ENCODE measurements around the gene VNN1.

Gene VNN1

DNA sequence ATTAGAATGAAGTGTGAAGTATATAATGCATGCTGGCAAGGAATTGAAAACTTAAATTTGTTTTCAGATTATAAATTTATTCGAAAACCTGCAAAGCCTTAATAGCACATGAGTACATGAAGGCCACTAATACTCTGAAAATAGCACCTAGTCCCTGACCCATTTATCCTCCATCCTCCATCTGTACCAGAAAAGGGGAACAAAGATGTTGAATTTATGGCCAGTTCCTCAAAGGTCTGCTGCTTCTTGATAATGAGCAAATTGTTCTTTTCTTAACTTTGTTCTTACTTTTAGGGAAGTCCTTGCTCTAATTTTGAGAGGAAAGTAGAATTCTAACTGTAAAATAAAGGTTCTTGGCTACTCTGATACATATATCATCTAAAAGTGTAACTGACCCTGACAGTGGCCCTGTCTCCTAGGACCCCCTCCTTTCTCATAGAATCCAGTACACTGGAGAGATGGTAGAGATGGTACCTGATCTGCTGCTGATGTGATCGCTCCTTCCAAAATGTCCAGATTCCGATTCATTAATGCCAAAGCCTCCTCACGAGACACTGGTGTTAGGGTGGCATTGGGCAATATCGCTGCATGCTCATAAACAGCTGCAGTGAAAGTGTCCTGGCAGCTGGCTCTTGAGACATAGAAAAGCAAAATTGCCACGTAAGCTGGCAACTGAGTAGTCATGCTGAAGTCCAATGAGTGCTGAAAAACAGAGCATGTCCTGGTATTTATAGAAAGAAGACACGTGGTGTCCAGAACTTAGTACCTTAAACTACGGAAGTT is at the start of gene VNN1:
VNN1 (minus strand) TSS at position 704 of the 783 bp plus-strand sequence; CDS start at position 684, 20 bp downstream.
- peak; percentile 8 for DNase-seq (ENCODE audit: low spot score)

- no peak for DNase-seq (ENCODE audit: low spot score)
Measured at GRCh38 chr6:132763269-132763668, 49.4 kb upstream of the VNN1 start.

- DNase-seq (ENCODE audit: low spot score) = no peak
Measured at GRCh38 chr6:132760256-132760655, 46.4 kb upstream of the VNN1 start.

DNA sequence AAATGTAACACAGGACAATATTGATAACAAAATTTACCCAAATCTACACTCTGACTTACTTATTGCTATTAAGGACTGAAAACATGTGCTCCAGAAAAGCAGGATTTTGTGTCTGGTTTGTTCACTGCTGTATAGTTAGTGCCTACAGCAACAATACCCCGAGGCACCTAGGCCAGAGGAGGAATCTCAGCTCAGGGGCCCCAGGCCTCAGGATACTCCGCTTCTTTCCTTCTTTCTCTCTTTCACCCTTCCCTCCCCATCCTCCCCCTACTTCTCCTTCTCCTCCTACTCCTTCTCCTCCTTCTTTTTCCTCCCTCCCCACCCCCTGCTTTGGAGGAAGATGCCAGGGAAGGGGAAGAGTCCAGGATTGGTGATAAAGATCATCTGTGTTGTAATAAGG is 44.8 kb upstream of the VNN1 start:
- DNase-seq (ENCODE audit: low spot score) = no peak

DNA sequence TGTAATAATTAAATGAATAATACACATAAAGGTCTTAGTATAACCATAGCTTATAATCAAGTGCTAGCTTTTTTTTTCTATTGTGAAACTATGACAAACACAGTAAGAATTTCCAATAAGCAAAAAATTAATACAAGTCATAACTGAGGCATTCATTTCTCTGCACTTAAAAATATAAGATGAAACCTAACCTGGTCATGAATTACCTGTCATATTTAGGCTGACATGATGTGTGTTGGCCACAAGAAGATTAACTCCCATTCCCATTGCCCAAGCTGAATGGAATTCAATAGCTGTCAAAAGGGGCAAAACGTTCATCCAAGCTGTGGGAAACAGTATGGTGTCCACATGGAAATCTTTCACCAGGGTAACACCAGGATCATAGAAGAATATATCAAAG is 38.4 kb upstream of the VNN1 start:
- DNase-seq (ENCODE audit: low spot score) = no peak

GRCh38 chr6:132751828-132752227 is 38.0 kb upstream of the VNN1 start:
- no peak for DNase-seq (ENCODE audit: low spot score)

GRCh38 chr6:132751306-132751705 is 37.5 kb upstream of the VNN1 start:
- no peak for DNase-seq (ENCODE audit: low spot score)

- DNase-seq (ENCODE audit: low spot score) = no peak
Measured at GRCh38 chr6:132750455-132751248, 36.8 kb upstream of the VNN1 start.

GRCh38 chr6:132749111-132749510 is 35.3 kb upstream of the VNN1 start:
- DNase-seq (ENCODE audit: low spot score) = no peak

GRCh38 chr6:132748446-132748845 is 34.6 kb upstream of the VNN1 start:
- DNase-seq (ENCODE audit: low spot score) = no peak

- no peak for DNase-seq (ENCODE audit: low spot score)
Measured at GRCh38 chr6:132746048-132746447, 32.2 kb upstream of the VNN1 start.

DNA sequence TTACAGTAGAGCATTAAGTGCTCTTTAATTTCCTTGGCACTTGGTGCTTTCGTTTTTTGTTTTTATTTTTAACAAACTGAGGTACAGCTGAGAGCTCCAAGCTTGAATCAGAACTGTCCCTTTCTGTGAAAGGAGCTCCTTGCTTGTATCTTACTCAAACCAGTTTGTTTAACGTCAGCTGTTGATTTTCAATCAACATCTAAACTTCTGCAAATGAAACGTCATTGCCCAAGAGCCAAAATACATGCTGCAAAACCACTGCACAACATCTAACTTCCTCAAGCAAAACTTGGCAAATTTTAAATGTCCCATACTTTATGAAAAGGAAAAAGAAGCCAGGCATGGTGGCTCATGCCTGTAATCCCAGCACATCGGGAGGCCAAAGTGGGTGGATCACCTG is 28.6 kb upstream of the VNN1 start:
- DNase-seq (ENCODE audit: low spot score) = no peak

- DNase-seq (ENCODE audit: low spot score) = no peak
Measured at GRCh38 chr6:132741281-132741680, 27.4 kb upstream of the VNN1 start.

GRCh38 chr6:132736239-132736638 is 22.4 kb upstream of the VNN1 start:
- no peak for DNase-seq (ENCODE audit: low spot score)

GRCh38 chr6:132734694-132735236 is 20.9 kb upstream of the VNN1 start:
- peak; percentile 11 for DNase-seq (ENCODE audit: low spot score)

DNA sequence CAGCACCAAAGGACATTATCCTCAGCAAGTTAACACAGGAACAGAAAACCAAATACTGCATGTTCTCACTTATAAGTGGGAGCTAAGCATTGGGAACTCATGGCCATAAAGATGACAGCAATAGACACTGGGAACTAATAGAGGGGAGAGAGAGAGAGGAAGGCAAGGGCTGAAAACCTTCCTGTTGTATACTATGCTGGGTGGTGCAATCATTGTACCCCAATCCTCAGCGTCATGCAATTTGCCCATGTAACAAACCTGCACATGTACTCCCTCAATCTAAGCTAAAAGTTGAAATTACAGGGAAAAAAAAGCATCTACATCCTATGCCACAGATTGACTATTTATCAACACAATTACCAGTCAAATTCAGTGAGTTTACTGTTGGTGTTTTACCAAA is 20.0 kb upstream of the VNN1 start:
- DNase-seq (ENCODE audit: low spot score) = no peak

GRCh38 chr6:132733283-132733682 is 19.4 kb upstream of the VNN1 start:
- DNase-seq (ENCODE audit: low spot score) = no peak

DNA sequence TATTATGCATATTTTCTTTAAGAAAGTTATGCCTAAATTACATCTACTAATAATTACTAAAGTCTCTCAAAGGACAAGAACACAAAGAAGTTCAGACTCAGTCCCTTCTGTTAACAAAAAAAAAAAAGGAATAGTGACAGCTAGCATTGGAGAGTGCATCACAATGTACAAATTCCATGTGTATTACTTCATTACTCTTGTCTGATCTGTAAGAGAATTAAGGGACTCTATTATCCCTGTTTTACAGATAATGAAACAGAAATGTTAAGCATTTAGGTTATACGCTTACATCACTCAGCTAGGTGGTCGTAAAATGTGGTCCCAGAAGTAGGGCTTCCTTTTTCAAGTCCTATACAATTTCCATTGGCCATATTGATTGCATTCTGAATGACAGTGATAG is 17.2 kb upstream of the VNN1 start:
- no peak for DNase-seq (ENCODE audit: low spot score)

GRCh38 chr6:132730560-132730959 is 16.7 kb upstream of the VNN1 start:
- peak; percentile 11 for DNase-seq (ENCODE audit: low spot score)

- no peak for DNase-seq (ENCODE audit: low spot score)
Measured at GRCh38 chr6:132728616-132729015, 14.8 kb upstream of the VNN1 start.

DNA sequence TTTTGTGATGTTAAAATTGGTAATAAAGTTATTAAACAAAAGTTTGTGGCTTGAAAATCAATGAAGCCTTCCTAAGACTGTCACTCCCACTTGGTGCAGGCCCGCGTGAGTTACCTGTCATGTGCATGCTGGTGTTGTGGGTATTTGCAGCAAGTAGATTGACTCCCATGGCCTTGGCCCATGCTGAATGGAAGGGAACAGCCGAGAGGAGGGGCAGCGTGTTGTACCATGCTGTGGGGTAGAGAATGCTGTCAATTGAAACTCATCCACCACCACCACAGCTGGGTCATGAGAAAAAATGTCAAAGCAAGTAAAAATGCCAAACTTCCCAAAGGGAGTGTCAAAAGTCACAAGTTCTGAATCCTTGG is 12.7 kb upstream of the VNN1 start:
- no peak for DNase-seq (ENCODE audit: low spot score)

- no peak for DNase-seq (ENCODE audit: low spot score)
Measured at GRCh38 chr6:132725947-132726607, 12.2 kb upstream of the VNN1 start.

- no peak for DNase-seq (ENCODE audit: low spot score)
Measured at GRCh38 chr6:132725471-132725870, 11.6 kb upstream of the VNN1 start.
